Thyroid gland (tissue), 4 donors: ENCODE results near the gene HSD17B1. TPM values are rescaled to one million over a fixed set of nuclear protein-coding genes. Genes with fewer than 3 reads are reported as not detected.
"Not testable (repeated sequence)": the region's sequence is repeated elsewhere in the genome, so short reads cannot be mapped to it uniquely, and the experiment has no call there.

Source experiments
- DNase-seq, 2 donors: peaks; one replicate each; pipeline ENCODE4 v3.0.0-alpha.2; 2019
- H3K27ac ChIP-seq, 3 donors: fragments of 200-600 bp; sonication (generic); 1 replicate in 2 of 3; 2 replicates in 1 of 3; pipeline ENCODE4 v1.5.1; 2016 to 2019; ENCODE audit warnings: mild to moderate bottlenecking in 1 of 3, moderate library complexity in 1 of 3
- H3K27me3 ChIP-seq: fragments of 200-600 bp; sonication (generic); one replicate; pipeline ENCODE4 v1.5.1; 2019
- H3K36me3 ChIP-seq, 2 donors: fragments of 200-600 bp; sonication (generic); one replicate each; pipeline ENCODE4 v1.5.1; 2016 to 2019
- H3K4me1 ChIP-seq, 2 donors: fragments of 200-600 bp; sonication (generic); one replicate each; pipeline ENCODE4 v1.5.1; 2017 to 2019
- H3K4me3 ChIP-seq, 3 donors: fragments of 200-600 bp; sonication (generic); replicated peaks in 1 of 3; 1 replicate in 2 of 3; 2 replicates in 1 of 3; pipeline ENCODE4 v1.5.1; 2016; ENCODE audit warnings: mild to moderate bottlenecking in 1 of 3
- H3K9me3 ChIP-seq: fragments of 200-600 bp; sonication (generic); one replicate; pipeline ENCODE4 v1.5.1; 2017
- CTCF ChIP-seq, 6 experiments: fragments of 200-600 bp in 3 of 6; fragments of 450-650 bp in 3 of 6; sonication (generic) in 3 of 6; IDR thresholded peaks; one replicate each; pipeline ENCODE4 v1.5.1; 2016 to 2019; ENCODE audit warnings: antibody characterized with exemption in 6 of 6, mild to moderate bottlenecking in 2 of 6, inconsistent platforms in 1 of 6, moderate library complexity in 1 of 6
- POLR2A ChIP-seq, 2 donors: fragments of 450-650 bp; IDR thresholded peaks; one replicate each; pipeline ENCODE4 v1.6.1; 2017; ENCODE audit warnings: antibody characterized with exemption in 2 of 2, mild to moderate bottlenecking in 2 of 2, moderate library complexity in 1 of 2
- WGBS, 2 donors: methylation state at CpG; one replicate each; pipeline ENCODE4 v1.1.5; 2017; 5-methylcytosine and 5-hydroxymethylcytosine counted together
- intact Hi-C: fragments of 100-400 bp; cut with DNase I; formaldehyde crosslinking; loops from one replicate; pipeline ENCODE4 v1.15.1; 2023
- total RNA-seq, 4 donors: library from RNA; depleted of rRNA; stranded (reverse); fragments of >200 nt; gene quantifications; one replicate each; pipeline ENCODE4 v1.2.3, GENCODE V29; 2016

Gene HSD17B1
- total RNA-seq, 4 donors from 2014 or later: 0.21 to 4.1 (median 1.3) TPM

- Histone ChIP-seq H3K27ac (no peak overlapping the region), H3K4me1 (peaks cover 20 to 23% of the 10 kb centered on the region in 2 donors), H3K36me3 (no peaks in the 10 kb centered on the region), H3K27me3 (no peaks in the 10 kb centered on the region), H3K4me3 (peak overlapping the region in 1 of 3 donors; percentile 74), H3K9me3 (no peaks in the 10 kb centered on the region)
- intact Hi-C loops: no loop called here
- no peak for TF ChIP-seq CTCF (IDR thresholded peaks at IDR 0.05)
- TF ChIP-seq POLR2A (IDR thresholded peaks at IDR 0.05): no peak
- WGBS, 2 donors: 81 to 84% methylated on average over 38 to 43 of the region's 45 CpGs
- DNase-seq: no peak
Measured at GRCh38 chr17:42553161-42553818, 567 bp downstream of the HSD17B1 start.

DNA sequence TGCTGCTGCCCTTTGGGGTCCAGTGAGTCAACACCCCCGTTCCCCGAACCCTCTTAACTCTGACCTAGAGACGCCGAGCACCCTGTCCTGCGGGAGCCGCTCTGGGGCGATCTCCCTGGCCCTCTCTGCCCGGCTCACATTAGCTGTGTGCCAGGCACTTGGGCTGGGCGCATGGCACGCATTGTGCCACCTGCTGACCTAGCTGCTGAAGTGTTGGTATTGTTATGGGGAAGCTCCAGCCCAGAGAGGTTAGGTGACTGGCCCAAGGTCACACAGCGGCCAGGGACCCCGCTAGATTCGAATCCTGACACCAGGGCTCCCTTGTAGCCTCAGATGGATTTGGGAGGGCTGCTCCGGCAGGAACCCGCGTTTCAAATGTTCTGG lies 1.1 kb downstream of the HSD17B1 start:
- Histone ChIP-seq H3K4me3 (peak overlapping the region; percentile 37 to 74 (median 59)), H3K4me1 (peaks cover 15 to 18% of the 10 kb centered on the region in 2 donors), H3K27ac (peak overlapping the region; percentile 71 to 94 (median 86)), H3K27me3 (no peaks in the 10 kb centered on the region), H3K36me3 (no peaks in the 10 kb centered on the region), H3K9me3 (no peaks in the 10 kb centered on the region)
- no peak for DNase-seq
- 57 to 60% methylated on average over 11 to 15 of the region's 16 CpGs for WGBS, 2 donors
- TF ChIP-seq POLR2A (IDR thresholded peaks at IDR 0.05) (no peak), CTCF (IDR thresholded peaks at IDR 0.05) (no peak)
- intact Hi-C loops: no loop called here

DNA sequence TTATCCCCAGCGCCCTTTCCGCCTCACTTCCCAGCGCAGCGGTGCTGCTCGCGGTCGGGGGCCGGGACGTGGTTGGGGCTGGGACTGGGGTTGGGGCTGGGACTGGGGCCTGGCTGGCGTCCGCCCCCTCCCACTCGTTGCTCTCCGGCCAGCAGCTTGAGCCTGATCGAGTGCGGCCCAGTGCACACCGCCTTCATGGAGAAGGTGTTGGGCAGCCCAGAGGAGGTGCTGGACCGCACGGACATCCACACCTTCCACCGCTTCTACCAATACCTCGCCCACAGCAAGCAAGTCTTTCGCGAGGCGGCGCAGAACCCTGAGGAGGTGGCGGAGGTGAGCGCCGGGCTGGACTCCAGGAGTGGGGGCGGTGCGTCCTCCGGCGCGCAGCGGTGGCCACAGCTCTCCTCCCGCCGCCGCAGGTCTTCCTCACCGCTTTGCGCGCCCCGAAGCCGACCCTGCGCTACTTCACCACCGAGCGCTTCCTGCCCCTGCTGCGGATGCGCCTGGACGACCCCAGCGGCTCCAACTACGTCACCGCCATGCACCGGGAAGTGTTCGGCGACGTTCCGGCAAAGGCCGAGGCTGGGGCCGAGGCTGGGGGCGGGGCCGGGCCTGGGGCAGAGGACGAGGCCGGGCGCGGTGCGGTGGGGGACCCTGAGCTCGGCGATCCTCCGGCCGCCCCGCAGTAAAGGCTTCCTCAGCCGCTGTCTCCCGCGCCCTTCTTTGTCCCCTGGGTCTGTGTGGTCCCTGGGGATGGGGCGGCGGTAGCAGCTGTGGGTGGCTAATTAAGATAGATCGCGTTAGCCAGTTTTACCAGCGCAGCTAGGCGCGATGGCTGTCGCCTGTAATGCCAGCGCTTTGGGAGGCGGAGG lies 1.8 kb downstream of the HSD17B1 start:
- no peaks in the 10 kb centered on the region for H3K9me3 ChIP-seq
- TF ChIP-seq CTCF (IDR thresholded peaks at IDR 0.05) (peak in 1 of 6 experiments; percentile 16), POLR2A (IDR thresholded peaks at IDR 0.05) (peak; percentile 4 to 92)
- peak; percentile 89 to 91 for DNase-seq
- peak overlapping the region; percentile 37 to 74 (median 59) for H3K4me3 ChIP-seq
- H3K27ac ChIP-seq: peak overlapping the region; percentile 71 to 94 (median 86)
- intact Hi-C loops: no loop called here
- peaks cover 13 to 16% of the 10 kb centered on the region in 2 donors for H3K4me1 ChIP-seq
- no peaks in the 10 kb centered on the region for H3K36me3 ChIP-seq
- no peaks in the 10 kb centered on the region for H3K27me3 ChIP-seq
- WGBS, 2 donors: 0 to 1% methylated on average over 19 to 40 of the region's 82 CpGs

- Histone ChIP-seq H3K9me3 (no peaks in the 10 kb centered on the region), H3K27me3 (no peaks in the 10 kb centered on the region), H3K36me3 (no peaks in the 10 kb centered on the region), H3K27ac (peak overlapping the region; percentile 71 to 94 (median 86)), H3K4me3 (peak overlapping the region; percentile 37 to 74 (median 59)), H3K4me1 (peaks cover 13 to 16% of the 10 kb centered on the region in 2 donors)
- TF ChIP-seq POLR2A (IDR thresholded peaks at IDR 0.05): no peak
- DNase-seq: no peak
- 24 to 25% methylated on average over 4 of the region's 4 CpGs for WGBS, 2 donors
- intact Hi-C loops: no loop called here
Measured at GRCh38 chr17:42555122-42555622, 2.4 kb downstream of the HSD17B1 start.

DNA sequence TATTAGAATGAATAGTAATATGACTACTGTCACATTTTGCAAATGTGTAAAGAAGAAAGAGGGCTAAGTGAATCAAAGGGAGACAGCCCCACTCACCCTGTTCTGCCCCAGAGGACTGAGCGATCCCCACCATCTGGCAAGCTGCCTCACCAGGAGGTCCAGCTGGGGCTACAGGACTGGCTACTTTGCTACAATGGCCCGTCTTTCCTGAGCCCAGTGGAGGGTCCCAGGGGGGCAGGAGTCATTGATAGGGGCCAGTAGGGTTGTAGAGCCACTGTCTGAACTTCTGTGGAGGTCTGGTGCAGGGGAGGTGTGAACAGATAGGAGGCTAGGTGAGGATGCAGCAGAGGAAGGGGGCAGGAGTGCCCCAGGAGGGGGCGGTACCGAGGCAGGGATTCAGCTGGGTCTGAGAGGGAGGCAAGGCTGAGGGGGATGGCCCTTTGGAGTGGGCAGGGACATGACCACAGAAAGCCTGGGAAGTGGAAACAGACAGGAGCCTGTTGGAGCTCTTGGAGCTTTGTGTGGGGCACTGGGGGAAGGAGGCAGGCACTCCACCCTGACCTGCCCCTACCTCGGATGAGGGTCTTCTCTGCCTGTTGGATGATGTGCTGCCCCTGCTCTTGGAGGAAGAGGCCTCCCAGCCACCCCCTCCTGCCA lies 3.4 kb downstream of the HSD17B1 start:
- intact Hi-C loops, H3K9me3 ChIP-seq, H3K4me3 ChIP-seq, H3K36me3 ChIP-seq, H3K27me3 ChIP-seq, H3K27ac ChIP-seq, DNase-seq: not testable (repeated sequence)
- 52 to 53% methylated on average over 4 to 5 of the region's 5 CpGs for WGBS, 2 donors
- peaks cover 13 to 16% of the 10 kb centered on the region in 2 donors for H3K4me1 ChIP-seq
